ENCODE measurements around the gene GULP1.
"Not testable (repeated sequence)": the region's sequence is repeated elsewhere in the genome, so short reads cannot be mapped to it uniquely, and the experiment has no call there.

Gene GULP1, protein sequence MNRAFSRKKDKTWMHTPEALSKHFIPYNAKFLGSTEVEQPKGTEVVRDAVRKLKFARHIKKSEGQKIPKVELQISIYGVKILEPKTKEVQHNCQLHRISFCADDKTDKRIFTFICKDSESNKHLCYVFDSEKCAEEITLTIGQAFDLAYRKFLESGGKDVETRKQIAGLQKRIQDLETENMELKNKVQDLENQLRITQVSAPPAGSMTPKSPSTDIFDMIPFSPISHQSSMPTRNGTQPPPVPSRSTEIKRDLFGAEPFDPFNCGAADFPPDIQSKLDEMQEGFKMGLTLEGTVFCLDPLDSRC

DNA sequence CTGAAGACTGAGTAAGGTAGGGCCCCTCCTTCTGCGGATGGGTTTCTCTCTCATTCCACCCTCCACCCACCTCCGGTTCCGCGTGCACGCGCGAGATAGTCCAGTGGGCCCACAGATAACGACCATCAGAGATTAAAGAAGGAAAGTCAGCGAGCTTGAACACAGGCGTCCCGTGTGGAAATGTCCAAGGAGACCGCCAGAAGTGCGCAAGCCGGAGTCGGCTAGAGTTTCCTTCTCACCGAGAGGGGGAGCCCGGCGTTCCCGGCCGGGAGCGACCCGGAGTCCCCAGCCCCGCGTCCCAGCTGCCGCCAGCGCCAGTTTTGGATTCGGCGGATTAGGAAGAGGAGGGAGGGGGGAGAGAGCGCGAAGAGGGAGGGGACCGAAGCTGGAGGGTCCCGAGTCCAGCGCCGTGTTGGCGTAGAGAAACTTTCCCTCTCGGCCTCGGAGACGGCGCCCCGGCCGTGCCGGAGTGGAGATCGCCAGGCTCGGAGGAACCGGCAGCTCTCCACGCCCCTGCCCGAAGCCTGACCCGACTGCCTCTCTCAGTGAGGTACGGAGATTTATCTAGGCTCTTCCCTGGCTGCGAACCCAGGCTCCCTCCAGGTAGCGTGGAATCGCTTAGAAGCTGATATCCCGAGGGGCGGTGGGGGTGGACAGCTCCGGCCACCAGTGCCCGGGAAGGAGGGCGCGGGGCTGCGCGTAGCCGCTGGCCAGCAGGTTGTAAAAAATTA is at the start of gene GULP1:
Gene GULP1, plus strand, starts transcription at position 258 of the 731 bp plus-strand sequence. CDS start 185,829 bp downstream, outside the sequence.
- peak; percentile 40 for ATAC-seq
- peak; percentile 16 for DNase-seq

- ATAC-seq, result no peak
- DNase-seq, result no peak
Observed at GRCh38 chr2:188243381-188243780, 48.3 kb upstream of the GULP1 start.

- DNase-seq, result no peak
- no peak for ATAC-seq
Observed at GRCh38 chr2:188244383-188244782, 47.3 kb upstream of the GULP1 start.

DNA sequence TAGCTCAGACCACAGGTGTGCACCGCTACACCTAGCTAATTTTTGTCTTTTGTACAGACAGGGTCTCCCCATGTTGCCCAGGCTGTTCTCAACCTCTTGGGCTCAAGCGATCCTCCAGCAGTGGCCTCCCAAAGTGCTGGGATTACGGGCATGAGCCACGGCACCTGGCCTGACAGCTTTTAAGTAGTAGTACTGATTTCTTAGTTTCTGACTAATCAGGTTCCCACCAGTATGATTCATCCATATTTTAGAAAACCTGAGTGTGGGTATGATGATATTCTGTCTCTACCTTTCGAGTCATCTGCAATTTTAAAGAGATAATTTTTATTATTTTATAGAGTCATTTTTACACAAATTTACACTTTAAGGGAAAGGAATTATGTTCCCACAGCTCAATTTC is 46.4 kb upstream of the GULP1 start:
- no peak for ATAC-seq
- DNase-seq, result no peak

DNA sequence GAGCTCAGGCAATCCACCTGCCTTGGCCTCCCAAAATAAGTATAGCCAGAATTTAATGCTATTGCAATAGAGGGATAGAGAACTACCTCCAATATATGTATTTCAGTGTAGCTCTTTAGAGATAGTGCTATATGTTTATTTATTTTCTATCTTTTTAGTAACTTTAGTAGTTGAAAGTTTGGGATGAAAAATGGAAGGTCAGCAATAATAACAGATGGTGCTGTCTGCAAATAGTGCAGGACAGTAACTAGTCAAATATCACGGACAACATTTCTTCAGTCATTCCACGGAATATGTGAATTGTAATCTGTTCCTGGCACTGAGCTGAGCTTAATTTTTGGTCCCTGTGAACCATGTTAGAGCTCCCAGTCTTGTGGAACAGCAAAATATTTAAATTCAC is 43.2 kb upstream of the GULP1 start:
- ATAC-seq, result no peak
- no peak for DNase-seq

GRCh38 chr2:188251034-188251433 is 40.6 kb upstream of the GULP1 start:
- no peak for DNase-seq
- ATAC-seq, result no peak

- no peak for ATAC-seq
- no peak for DNase-seq
Observed at GRCh38 chr2:188256420-188256819, 35.3 kb upstream of the GULP1 start.

DNA sequence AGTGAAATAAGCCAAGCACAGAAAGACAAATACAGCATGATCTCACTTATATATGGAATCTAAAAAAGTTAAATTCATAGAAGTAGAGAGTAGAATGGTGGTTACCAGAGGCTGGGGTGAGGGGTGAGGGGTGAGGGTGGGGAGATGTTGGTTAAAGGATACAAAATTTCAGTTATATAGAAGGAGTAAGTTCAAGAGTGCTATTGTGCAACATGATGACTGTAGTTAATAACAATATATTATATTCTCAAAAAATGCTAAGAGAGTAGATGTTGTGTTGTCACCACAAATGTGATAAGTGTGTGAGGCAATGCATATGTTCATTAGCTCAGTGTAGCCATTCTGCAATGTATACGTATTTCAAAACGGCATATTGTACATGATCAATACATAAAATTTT is 26.4 kb upstream of the GULP1 start:
- DNase-seq (no peak), ATAC-seq (no peak)

DNA sequence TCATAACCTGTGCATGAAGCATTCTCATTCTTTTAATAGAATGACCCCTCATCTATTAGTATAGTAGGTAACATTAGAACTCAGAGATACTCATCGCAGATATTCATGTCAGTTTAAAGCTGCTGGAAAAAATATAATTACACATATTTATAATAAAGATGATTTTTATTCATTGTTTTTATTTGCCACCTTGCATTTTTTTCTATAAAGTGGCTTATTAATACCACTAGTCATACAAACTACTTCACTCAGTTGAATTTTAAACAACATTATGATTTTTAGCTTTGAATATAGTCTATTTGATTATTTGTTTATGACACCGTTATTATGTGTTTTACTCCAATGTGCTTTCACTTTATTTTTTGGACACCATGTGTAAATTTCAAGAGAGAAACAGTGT is 23.9 kb upstream of the GULP1 start:
- ATAC-seq (no peak), DNase-seq (no peak)

DNA sequence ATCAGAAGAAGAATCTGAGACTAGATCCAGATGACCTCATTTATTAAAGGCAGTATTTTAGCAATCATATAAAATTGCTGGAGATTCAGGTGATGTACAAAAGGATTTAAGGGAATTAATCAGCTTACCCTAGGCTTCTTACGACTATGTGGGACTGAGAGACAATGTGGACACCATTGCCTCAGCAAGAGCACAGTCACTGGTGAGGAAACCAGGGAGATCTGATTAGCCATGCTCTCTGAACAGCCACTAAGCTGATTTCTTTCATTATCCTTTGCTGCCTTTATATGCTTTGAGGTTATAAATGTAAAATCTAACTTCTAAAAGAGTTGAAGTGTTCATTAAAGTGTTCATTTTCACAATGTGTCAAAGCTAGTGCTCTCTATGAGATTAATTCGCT is 22.7 kb upstream of the GULP1 start:
- ATAC-seq (no peak), DNase-seq (no peak)

GRCh38 chr2:188272121-188272520 is 19.6 kb upstream of the GULP1 start:
- ATAC-seq (no peak), DNase-seq (no peak)

- DNase-seq (no peak), ATAC-seq (no peak)
Observed at GRCh38 chr2:188274274-188274673, 17.4 kb upstream of the GULP1 start.

DNA sequence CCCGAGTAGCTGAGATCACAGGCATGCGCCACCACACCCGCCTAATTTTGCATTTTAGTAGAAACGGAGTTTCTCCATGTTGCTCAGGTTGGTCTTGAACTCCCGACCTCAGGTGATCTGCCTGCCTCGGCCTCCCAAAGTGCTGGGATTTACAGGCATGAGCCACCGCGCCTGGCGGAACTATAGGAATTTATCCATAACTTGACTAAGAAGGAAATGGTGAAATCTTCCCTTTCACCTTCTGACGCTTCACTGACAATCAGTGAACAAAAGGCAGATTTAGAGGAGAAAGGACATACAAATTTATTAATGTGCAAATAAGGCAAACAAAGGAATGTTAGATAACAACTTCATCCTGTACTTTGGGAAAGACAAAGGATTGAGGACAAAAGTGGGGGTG is 15.4 kb upstream of the GULP1 start:
- DNase-seq (no peak), ATAC-seq (no peak)

DNA sequence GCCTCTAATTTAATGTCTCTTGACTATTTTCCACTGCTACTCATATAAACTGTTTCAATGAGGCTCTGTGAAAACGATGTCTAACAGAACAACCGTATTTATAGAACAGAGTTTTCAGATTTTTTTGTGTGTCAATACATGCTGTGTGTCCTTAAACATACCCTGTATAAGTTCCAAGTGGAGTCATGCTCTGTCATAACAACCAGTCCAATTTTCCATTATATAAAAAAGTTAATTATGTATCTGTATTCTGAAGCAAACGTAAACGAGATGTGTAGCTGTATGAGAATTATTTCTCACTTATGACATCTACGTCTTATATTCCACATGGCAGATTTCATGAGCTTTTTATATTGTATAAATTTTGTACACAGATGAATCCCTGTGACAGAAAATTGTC is 13.9 kb upstream of the GULP1 start:
- ATAC-seq, result no peak
- DNase-seq, result no peak

GRCh38 chr2:188278388-188279092 is 13.1 kb upstream of the GULP1 start:
- DNase-seq, result no peak
- no peak for ATAC-seq

DNA sequence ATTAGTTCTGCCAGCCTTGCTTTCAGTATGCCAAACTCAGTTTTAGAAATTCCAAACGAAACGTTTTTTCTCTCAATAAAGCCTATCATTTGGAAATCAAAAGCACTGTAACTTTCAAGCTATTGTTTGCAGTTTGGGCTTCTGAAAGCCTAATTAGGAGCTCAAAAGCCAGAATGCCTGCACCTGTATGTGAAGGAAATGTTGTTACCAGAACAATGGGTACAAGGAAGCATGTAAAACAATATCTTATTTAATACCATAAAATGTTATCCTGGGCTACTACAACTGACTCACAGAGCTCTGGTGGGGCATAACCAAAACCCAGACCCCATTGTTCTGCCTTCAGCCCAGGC is 12.6 kb upstream of the GULP1 start:
- ATAC-seq (no peak), DNase-seq (no peak)

- ATAC-seq (no peak), DNase-seq (no peak)
Observed at GRCh38 chr2:188280811-188281222, 10.9 kb upstream of the GULP1 start.

- no peak for ATAC-seq
Observed at GRCh38 chr2:188282907-188283306, 8.8 kb upstream of the GULP1 start.

GRCh38 chr2:188284251-188284650 is 7.4 kb upstream of the GULP1 start:
- not testable (repeated sequence) for DNase-seq, ATAC-seq

More at GRCh38 chr2:188282907-188283306, 8.8 kb upstream of the GULP1 start:
- DNase-seq, result no peak

- DNase-seq, result no peak
- no peak for ATAC-seq
Observed at GRCh38 chr2:188285049-188285448, 6.6 kb upstream of the GULP1 start.

DNA sequence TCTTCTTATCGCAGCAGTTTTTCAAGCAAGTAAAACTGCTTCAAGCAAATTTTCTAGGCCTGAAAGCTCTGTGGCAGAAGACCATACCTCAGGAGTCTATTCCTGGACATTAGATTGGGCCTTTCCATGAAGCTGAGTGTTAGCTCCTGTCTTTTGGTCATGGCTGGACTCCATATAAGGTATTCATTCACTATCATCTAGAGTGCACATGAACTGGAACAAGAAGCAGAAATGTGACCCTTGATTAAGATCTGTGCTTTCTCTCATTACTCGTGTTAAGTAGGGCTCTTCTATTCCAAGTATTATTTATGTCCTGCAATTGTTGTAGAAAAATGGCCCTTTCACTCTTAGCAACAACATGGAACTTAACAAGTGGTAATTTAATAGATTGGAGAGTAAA is 5.9 kb upstream of the GULP1 start:
- no peak for DNase-seq
- no peak for ATAC-seq

DNA sequence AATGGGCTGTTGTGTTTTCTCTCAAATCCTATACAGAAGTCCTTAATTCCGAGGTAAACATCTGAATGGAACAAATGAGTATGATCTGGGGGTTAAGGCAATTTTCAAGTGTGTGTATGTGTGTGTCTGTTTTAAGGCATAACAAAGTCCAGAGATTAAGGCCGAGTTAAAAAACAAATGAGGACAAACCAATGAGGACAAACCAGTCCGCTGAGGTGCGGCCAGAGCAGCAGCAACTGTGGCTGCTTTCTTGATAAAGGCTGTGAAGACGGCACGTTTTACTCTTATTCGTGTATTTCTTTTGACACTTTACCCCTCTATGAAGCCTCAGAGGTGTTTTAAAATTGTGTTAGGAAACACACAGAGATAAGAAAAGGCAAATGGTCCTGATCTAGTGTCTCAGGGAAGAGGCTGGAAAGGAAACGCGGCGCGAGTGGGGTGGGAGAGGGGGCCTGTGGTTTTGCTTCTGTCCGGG is 495 bp upstream of the GULP1 start:
- no peak for ATAC-seq
- DNase-seq, result no peak
